ENCODE results near the gene PNO1. TPM values are rescaled to one million over a fixed set of nuclear protein-coding genes. Genes with fewer than 3 reads are reported as not detected.

Gene PNO1
- total RNA-seq, 3 donors from 2014 or later = 5.1 to 12.3 (median 7.9) TPM

- intact Hi-C loops (cut with DNase I, micrococcal nuclease) = loop anchor here in 1 of 2 donors (5.0 kb wide), 1 partner anchor 225 kb away; the partner anchor contains the start of gene PLEK
- Histone ChIP-seq H3K4me3 (no peak overlapping the region), H3K36me3 (ENCODE audit: low read depth) (no peaks in the 10 kb centered on the region), H3K4me1 (ENCODE audit: low read depth) (no peaks in the 10 kb centered on the region), H3K9me3 (no peaks in the 10 kb centered on the region)
- TF ChIP-seq CTCF (IDR thresholded peaks at IDR 0.05) = no peak
- DNase-seq = no peak
- no peak for ATAC-seq
Measured at GRCh38 chr2:68141875-68142274, 15.8 kb upstream of the PNO1 start.

GRCh38 chr2:68151037-68151436, 6.7 kb upstream of the PNO1 start:
- TF ChIP-seq CTCF (IDR thresholded peaks at IDR 0.05) = no peak
- DNase-seq (no peak), ATAC-seq (no peak)
- H3K4me3 ChIP-seq = no peak overlapping the region
- intact Hi-C loops (cut with DNase I, micrococcal nuclease) = no loop called here
- no peaks in the 10 kb centered on the region for H3K36me3 ChIP-seq (ENCODE audit: low read depth)
- peaks cover 2% of the 10 kb centered on the region for H3K4me1 ChIP-seq (ENCODE audit: low read depth)
- no peaks in the 10 kb centered on the region for H3K9me3 ChIP-seq

- DNase-seq (no peak), ATAC-seq (no peak)
- Histone ChIP-seq H3K36me3 (ENCODE audit: low read depth) (no peaks in the 10 kb centered on the region), H3K4me1 (ENCODE audit: low read depth) (peaks cover 7% of the 10 kb centered on the region), H3K9me3 (no peaks in the 10 kb centered on the region), H3K4me3 (no peak overlapping the region)
- TF ChIP-seq CTCF (IDR thresholded peaks at IDR 0.05) = no peak
- intact Hi-C loops (cut with DNase I, micrococcal nuclease) = no loop called here
Measured at GRCh38 chr2:68152681-68153347, 4.9 kb upstream of the PNO1 start.

- Histone ChIP-seq H3K36me3 (ENCODE audit: low read depth) (no peaks in the 10 kb centered on the region), H3K4me3 (no peak overlapping the region), H3K9me3 (no peaks in the 10 kb centered on the region), H3K4me1 (ENCODE audit: low read depth) (peaks cover 19% of the 10 kb centered on the region)
- ATAC-seq (no peak), DNase-seq (no peak)
- intact Hi-C loops (cut with DNase I, micrococcal nuclease) = no loop called here
- no peak for TF ChIP-seq CTCF (IDR thresholded peaks at IDR 0.05)
Measured at GRCh38 chr2:68155618-68156017, 2.1 kb upstream of the PNO1 start.

- Histone ChIP-seq H3K36me3 (ENCODE audit: low read depth) (no peaks in the 10 kb centered on the region), H3K4me1 (ENCODE audit: low read depth) (peaks cover 19% of the 10 kb centered on the region), H3K4me3 (no peak overlapping the region), H3K9me3 (no peaks in the 10 kb centered on the region)
- ATAC-seq = no peak
- no peak for TF ChIP-seq CTCF (IDR thresholded peaks at IDR 0.05)
- intact Hi-C loops (cut with DNase I, micrococcal nuclease) = no loop called here
- no peak for DNase-seq
Measured at GRCh38 chr2:68156419-68156818, 1.3 kb upstream of the PNO1 start.

All from mucosa of descending colon (tissue), 3 donors.